ENCODE measurements around the gene ACVR2B.
A peak's percentile ranks its signal among the peaks of the same experiment; 100 is the strongest.

ACVR2B gene

DNA sequence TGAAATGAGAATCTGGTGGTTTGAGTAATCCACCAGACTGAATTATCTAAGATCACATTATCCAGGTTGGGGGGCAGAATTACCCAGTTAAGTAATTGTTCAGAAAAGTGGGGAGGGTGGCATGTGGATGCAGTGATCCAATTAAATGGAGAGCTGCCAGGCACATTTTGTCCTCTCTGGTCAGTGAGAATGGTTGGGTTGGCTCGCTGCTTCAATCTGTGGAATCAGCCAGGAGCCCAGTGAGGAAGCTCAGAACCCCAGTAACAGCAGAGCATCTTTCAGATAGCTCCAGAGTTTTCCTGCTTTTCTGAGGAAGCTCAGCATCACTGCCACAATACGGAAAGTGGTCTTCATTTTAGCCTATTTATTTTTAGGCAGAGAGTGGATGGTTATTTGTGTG lies 36.1 kb downstream of the ACVR2B start:
- no peak for DNase-seq

DNA sequence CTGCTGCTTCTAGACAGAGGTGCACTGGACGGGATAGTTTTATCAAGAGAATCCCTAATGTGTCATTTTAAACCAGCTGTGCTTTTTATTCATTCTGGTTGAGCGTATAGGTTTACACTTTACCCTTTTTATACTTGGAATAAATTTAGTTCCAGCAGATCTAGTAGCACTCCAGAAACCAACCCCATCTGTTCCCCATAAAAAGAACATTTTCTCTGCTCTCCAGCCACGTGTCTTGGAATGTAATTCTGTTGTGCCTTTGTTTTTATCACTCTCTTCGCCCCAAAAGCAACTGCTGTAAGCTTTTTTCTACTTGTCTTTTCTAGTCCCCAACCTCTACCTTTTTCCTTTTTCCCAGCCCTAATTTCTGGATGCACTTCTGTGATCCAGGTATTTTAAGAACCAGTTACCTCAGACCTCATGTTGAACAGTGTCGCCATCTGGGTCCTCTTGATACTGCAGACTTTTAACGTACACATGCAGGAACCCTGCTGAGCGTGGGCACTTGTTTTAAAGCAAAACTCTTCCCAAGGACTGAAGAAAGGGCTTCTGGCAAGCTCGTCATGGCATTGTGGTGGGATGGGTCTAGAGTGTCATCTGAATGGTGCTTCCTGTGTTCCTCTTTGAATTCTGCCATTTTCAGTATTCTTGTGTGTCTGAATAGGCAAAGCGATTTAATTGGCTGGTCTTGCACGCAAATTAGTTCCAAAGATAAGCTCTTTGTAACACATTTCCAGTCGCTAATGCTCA lies 36.8 kb downstream of the ACVR2B start:
- no peak for DNase-seq

DNA sequence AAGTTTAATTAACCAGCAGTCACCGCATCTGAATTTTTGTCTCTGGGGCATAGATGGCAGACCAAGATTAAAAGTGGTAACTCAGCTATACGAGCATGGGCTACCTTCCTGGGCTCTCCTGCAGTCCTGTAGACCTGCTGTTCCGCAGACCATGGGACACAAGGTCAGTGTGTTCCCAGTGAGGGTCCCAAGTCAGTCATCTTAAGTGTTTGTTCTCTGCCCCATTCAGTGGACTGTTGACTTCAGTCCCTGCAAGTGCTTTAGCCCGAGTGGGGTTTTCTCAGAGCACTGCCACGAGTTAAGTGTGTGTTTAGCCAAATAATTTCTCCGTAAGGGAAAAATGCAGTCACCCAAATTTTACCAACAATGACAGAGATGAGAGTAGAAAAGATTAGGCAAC lies 37.5 kb downstream of the ACVR2B start:
- DNase-seq = no peak

DNA sequence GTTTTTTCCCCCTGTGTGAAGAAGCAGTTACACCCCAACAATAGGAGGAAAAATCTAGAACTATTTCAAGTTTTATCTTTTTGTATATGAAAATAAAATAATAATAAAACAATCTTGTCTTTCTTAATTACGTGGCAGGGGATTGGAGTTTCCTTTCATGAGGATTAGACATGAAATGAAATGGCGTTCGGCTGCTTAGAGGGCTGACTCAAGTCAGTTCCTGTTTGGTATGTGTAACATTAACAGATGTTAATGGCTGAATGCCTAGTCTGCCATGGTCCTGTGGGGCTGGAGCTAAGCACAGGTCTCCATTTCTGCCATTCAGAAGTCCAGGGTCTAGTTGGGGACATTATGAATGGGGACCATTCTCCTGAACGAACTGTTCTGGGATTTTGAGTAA lies 39.3 kb downstream of the ACVR2B start:
- DNase-seq = no peak

DNA sequence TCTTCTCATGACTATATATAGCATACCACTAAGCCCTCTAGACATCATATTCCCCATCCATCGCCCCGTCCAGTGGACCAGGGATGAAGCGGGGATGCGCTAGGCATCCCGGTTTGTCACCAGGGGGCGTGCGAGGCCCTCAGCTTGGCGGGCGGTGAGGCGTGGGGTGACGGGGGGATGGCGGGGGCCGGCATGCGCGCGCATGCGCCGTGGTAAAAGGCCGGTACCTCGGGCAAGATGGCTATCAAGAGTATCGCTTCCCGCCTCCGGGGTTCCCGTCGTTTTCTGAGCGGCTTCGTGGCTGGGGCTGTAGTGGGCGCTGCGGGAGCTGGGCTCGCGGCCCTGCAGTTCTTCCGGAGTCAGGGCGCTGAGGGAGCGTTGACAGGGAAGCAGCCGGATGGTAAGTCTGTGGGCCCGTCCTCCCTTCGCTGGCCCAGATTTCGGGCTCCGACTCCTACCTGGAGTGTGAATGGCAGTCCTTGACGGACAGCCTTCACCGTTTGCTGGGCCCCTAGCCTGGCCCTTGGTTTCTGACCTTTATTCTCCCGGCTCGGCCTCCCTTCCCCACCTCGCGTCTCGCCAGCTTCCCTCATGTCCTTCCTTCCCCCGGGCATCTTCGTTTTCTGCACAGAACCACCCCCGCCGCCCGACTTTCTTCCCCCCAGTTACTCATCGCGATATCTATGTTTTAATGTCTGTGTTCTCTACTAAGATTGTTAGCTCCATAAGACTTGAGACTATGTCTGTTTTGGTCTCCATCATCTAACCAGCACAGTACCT lies 42.6 kb downstream of the ACVR2B start, which contains the start of gene EXOG:
Gene EXOG (plus strand): TSS at position 210 of the 780 bp plus-strand sequence. CDS start 28 bp downstream, at position 238.
- peak; percentile 96 for DNase-seq

DNA sequence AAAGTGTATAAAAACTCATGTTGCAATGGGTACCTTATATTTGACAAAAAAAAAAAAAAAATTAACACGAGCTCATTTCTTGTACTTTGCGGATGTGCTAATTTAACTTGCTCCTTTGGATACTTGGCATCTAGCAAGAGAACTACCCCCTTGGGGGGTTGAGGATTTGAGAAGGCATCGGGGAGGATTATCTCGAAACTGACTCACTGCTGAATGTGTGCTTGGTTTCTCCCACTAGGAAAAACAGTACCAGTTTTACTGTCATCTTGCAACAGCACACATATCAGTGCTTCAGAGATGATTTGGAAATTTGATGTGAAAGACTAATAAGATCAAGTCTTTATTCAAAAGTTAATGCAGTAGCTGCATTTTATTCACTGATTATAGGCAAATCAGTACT lies 43.3 kb downstream of the ACVR2B start:
- no peak for DNase-seq

DNA sequence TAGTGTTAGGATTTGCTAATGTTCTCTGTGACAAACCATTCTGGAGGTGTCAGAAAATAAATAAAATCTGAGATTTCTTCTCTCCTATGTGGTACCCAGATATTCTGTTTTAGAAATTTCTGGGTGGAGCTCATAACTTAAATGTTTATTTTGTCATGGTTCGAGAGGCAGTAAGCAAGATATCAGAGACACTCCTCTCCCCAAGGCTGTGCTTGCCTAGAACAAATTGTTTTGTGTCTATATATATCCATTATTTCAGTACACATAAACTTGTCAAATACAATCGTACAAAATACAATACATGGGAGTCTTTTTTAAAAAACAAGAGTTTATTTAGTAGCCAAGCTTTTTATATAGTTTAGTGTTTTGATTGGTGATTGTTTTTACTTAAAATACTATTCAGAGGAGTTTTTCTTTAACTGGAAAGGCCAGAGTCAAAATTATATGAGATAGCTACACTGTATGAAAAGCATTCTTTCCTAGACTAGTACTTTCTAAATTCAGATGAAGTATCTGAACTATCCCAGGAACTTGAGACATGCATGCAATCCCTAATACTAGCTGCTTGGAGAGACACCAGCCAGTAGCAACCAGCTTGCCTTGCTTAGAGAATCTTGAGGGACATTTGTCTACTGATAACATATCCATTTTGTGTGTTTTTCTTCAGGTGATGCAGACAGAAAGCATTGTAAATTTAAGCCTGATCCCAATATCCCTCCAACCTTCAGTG lies 47.2 kb downstream of the ACVR2B start:
- no peak for DNase-seq

DNA sequence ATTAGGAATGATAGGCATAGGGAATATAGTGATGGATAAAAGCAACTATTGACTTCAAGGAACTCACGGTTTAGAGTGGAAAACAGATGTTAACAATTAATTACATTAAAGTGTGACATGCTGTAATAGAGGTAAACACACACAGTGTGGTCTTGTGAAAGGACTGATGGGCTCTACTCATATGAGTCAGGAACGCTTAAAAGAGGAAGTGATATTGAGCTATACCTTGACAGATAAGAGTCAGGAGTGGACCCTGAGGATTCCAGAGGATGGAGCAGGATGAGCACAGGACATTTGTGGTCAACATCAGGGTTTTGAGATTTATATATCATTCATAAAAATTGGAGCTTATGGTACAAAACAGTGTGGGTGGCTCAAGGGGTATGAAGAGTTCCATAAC lies 53.4 kb downstream of the ACVR2B start:
- no peak for DNase-seq

DNA sequence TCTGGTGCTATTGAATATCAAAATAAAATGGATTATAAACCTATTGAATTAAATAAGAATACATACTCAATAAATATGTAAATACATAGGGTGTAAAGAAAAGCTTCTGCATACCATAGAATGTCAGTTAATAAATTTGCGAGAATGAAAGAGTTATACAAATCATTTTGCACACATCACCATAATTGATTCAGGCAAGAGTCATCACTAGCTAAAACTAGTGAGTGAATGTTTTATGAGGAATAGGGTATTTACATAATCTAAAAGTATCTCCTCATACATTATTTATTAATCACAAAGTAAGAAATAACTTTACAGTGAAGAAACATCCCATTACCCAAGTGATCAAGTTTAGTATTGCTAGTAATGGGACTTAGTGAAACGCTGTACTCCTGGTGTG lies 56.0 kb downstream of the ACVR2B start:
- no peak for DNase-seq

DNA sequence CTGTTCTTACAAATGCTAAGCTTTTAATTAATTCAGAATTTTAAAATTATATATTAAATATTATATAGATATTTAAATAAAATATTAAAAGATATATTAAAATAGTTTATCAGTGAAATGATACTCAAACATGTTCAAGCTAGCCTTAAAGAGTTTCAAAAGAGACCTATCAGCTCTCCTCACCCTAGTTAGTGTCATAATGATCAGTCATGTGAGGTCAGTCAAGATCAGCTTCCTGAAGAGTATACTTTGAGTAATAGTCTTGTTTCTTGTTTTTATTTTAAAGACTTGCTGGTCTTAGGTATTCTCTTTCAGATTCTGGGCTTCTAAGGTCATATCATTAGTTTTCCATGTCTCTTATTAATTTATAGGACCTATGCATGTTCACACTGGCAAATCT lies 56.9 kb downstream of the ACVR2B start:
- DNase-seq = no peak

DNA sequence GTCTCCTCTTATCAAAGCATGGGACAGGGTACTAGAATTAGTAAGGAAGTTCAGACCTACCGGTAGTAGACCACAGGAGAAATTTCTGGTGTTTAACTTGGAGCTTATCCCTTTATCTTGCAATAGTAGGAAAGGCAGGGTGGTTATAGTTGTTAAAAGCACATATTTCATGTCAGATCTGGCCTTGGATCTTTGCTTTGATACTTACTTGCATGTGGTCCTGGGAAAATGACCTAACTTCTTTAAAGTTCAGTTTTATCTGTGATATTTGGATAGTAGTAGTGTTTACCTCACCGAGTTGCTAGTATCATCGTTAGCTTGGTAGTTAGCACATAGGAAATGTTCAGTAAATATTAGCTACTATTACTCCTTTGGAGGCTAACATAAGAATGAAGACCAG lies 57.9 kb downstream of the ACVR2B start:
- DNase-seq = no peak

DNA sequence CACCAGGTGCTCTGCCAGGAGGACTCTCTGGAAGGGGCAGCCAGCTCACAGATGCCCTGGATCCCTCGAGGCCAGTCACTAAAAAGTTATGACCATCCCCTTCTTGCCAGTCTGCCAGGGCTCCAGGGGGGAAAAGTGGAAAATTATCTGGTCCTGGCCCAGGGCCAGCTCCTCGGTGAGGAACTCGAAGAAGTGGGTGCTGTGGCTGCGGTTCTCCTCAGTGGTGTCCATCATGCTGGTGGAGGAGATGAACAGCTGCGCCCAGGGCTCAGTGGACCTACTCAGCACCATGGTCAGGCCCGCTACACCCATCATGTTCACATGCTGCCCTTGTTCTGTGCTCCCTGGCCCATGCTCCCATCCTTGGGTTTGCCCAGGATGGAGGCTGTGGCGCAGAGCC lies 61.7 kb downstream of the ACVR2B start:
- no peak for DNase-seq

DNA sequence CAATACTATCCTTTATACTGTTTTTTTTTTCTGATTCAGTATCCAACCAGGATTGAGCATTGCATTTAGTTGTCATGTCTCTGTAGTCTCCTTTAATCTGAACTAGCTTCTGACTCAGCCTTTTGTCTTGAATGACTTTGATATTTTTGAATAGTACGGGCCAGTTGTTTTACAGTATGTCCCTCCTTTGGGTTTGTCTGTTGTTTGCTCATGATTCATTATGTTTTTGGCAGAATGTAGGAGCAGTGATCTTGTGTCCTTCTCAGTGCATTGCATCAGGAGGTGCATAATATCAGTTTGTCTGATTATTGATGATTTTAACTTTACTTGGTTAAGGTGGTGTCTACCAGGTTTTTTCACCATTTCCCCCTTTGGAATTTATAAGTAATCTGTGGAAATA lies 63.0 kb downstream of the ACVR2B start:
- DNase-seq = no peak

DNA sequence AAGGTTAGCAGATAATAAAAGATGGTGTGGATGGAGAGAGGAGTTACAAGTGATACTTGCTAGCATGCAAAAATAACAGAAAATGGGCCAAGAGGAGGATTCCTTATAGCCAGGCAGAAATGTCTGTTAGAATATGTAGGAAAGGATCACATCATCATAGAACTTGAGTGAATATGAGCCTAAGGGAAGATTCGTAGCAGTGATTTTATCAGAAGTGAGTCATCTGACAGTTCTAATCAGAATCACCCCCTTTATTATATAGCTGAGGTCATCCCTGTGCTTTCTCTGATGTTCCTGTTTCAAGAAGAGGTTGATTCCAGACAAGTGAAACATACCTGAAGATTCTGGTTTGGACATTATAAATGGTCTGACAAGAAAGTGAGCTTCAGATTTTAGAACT lies 65.3 kb downstream of the ACVR2B start:
- no peak for DNase-seq

DNA sequence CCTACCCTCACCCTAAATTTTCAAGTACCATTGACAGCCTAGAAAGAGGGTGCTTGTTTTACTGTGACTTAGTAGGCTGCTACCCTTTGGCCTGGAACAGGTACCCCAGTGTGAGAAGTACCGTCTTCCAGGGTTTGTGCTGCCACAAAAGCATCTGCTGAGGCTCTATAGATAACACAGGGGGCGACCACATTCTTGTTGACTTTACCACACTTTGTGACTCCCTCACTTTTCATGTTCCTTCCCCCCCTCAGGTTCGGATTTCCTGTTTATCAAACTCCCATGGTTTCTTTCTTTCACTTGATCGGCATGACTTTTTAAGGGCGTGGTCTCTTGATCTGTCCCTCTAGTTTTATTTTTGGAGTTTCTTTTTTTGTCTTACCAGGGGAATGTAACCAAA lies 66.0 kb downstream of the ACVR2B start:
- no peak for DNase-seq

DNA sequence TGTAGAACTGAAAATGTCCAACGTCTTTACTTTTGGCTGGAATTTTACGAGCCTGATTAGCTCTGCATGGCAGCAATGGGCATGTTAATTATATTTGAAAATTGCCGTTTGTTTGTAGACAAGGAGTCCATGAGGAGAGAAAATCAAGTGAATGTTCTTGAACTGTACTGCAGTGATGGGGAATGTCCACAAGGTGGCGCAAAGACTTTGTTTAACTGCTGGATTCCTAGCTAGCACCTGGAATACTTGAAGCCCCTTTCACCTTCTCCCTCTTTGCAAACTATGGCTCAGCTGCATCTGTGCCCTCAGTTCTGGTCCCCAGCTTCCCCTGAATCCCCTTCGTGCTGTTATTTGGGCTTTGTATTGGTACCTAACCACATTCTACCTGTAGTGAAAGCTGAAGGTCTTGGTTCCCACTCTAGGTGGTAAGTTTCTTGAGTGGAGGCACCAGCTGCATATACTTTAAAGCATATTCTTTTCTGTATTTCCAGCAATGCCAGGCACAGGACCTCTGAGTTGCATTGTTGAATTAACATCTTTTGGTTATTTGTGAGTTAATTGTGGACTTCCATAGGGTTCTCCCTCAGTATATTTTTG lies 67.8 kb downstream of the ACVR2B start:
- DNase-seq = peak; percentile 48

DNA sequence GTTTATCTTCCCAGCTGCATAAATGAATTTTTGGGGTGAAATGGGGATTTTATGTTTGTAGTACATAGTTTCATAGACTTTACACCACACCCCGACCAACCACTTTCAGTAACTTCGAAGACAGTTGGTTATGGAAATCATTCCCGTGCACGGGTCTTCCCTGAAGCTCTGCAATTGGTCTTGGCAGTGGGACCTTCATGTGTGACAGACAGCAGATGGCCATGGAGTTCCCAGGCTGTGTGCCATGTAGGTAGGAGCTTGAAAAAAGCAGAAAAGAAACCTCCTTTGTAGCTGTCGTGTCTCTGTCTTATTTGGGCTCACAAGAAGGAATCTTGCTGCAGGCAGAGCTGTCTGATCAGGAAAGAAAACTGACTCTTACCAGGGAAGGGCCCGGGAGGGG lies 68.3 kb downstream of the ACVR2B start:
- no peak for DNase-seq

DNA sequence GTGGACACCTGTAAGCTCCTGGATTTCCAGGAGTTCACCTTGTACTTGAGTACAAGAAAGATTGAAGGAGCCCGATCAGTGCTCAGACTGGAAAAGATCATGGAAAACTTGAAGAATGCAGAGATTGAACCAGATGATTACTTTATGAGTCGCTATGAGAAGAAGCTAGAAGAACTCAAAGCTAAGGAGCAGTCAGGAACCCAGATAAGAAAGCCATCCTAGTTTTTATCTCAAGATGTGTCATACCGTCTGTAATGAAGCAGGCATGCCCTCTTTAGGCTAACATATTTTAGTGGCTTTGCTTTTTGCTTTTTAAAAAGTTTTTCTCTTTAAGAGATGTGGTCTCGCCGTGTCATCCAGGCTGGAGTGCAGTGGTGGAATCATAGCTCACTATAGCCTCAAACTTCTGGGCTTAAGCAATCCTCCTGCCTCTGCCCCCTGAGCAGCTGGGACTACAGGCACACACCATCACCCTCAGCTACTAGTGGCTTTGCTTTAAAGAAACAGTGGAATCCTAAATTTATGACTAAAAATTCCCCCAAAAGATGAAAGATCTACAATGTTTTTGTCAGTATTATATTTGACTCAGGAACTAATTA lies 70.5 kb downstream of the ACVR2B start:
- no peak for DNase-seq

DNA sequence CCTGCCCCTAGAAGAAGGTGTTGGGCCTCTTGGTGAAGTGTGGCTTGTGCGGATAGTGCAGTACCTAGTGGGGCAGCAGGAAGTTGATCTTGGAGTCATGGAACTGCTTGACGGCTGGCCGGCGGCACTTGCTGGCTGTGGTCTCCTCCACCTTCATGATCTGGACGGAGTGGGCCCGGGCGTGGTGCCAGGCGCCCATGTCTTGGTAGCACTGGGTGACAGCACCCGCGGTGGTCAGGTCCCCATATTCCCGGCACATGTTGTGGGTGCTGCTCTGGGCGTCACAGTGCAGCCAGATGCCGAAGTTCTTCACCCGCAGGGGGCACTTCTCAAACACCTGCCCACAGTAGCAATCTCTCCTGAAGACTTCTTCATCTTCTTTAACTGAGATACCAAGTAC lies 73.1 kb downstream of the ACVR2B start:
- DNase-seq = no peak

DNA sequence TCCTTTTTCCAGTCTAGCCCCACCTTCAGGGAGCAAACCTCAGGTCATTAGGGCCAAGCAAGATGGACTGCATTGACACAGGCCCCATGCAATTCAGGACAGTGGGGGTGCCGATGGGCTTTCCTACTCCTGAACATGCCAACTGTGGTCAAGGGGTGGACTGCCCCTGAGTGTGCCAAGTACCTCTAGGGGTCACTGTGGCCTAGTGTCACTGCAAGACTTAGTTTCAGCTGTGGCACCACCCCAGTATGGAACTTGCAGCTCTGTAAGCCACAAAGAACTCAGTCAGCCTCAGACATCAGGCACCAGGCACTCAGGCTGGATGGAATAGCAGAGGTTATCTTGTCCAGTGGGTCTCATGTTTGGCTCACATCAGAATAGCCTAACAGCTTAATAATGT lies 74.8 kb downstream of the ACVR2B start:
- DNase-seq = no peak

DNA sequence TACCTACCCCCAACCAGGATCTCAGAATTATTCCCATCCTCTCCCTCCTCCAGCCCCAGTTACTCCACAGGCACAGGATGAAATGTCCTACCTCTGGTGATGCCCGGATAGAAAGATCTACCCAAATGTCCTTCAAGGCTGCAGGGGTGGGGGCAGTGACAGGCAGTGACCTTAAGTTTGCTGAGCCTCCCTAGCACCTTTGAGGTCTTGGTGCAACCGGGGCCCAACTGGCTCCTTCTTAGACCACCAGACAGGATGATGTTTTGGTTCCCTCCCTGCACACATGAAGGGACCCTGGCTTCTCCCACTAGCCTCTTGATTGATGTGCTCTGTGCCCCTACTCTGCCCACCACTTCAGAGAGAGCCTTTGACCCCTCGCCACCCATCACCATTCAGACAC lies 78.8 kb downstream of the ACVR2B start:
- DNase-seq = no peak

DNA sequence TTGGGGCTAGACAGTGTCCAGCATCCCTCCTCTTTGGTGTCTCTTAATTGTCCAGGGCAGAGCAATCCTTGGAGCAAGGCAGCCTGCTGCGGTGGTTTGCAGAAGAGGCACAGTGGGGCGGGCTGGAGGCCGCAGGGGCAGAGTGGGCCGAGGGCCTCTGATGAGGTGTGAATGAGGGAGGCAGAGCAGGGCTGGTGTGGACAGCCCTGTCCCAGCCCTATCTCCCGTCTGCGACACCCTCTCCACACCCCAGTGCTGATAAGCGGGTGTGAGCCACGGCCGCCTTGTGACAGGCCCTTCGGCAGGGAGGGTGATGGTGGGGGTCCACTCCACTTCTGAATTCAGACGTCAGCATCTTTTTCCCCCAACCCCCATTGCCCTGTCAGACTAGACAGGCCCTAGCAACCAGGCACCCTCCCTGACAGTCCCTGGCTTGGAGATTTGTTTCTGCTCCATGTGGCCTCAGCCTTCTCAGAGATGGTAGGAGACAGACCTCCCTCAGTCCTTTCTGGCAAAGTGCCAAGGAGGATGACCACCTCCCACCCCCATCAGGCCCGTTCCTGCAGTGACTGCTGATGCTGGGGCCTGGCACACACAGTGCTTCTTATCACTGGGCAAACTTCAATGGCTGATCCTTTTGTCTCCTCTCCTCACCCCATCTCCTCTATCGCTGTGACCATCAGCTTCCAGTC lies 79.7 kb downstream of the ACVR2B start:
- no peak for DNase-seq

All from T-helper 9 cell (primary cell).